Breast epithelium (tissue), 4 donors: ENCODE measurements around the gene WWOX. TPM values are rescaled to one million over a fixed set of nuclear protein-coding genes. Genes with fewer than 3 reads are reported as not detected.

Experiments used
- DNase-seq, 2 donors: peaks; one replicate each; pipeline ENCODE4 v3.0.0-alpha.2; 2019; ENCODE audit warnings: low spot score in 2 of 2
- H3K27ac ChIP-seq, 2 donors: fragments of 200-600 bp; sonication (generic) in 1 of 2; one replicate each; pipeline ENCODE4 v1.5.1; 2016 to 2019; ENCODE audit warnings: mild to moderate bottlenecking in 1 of 2
- H3K27me3 ChIP-seq, 2 donors: fragments of 200-600 bp; sonication (generic) in 1 of 2; one replicate each; pipeline versions ENCODE4 v1.5.1 to v1.6.0; 2017 to 2019; ENCODE audit warnings: control low read depth in 1 of 2, mild to moderate bottlenecking in 1 of 2
- H3K36me3 ChIP-seq: fragments of 200-600 bp; one replicate; pipeline ENCODE4 v1.5.1; 2019
- H3K4me1 ChIP-seq, 2 donors: fragments of 200-600 bp; sonication (generic); one replicate each; pipeline ENCODE4 v1.5.1; 2016 to 2019; ENCODE audit warnings: control low read depth in 1 of 2
- H3K4me3 ChIP-seq, 3 donors: fragments of 200-600 bp; sonication (generic); 1 replicate in 2 of 3; 2 replicates in 1 of 3; pipeline ENCODE4 v1.5.1; 2016 to 2019; ENCODE audit warnings: mild to moderate bottlenecking in 3 of 3, moderate library complexity in 2 of 3
- H3K9me3 ChIP-seq, 2 donors: fragments of 200-600 bp; sonication (generic) in 1 of 2; one replicate each; pipeline ENCODE4 v1.5.1; 2016 to 2019; ENCODE audit warnings: control low read depth in 1 of 2
- CTCF ChIP-seq, 3 donors: fragments of 450-650 bp; IDR thresholded peaks; one replicate each; pipeline ENCODE4 v1.5.1; 2016 to 2017; ENCODE audit warnings: antibody characterized with exemption in 3 of 3, mild to moderate bottlenecking in 3 of 3, moderate library complexity in 3 of 3
- POLR2A ChIP-seq: fragments of 450-650 bp; IDR thresholded peaks from one replicate; pipeline ENCODE4 v1.6.1; 2016; ENCODE audit warnings: antibody characterized with exemption, mild to moderate bottlenecking, moderate library complexity
- POLR2AphosphoS5 ChIP-seq, 3 donors: sonication (generic); formaldehyde crosslinking; IDR thresholded peaks; one replicate each; pipeline ENCODE4 v1.6.1; 2017; ENCODE audit warnings: antibody characterized with exemption in 3 of 3
- intact Hi-C: fragments of 100-400 bp; cut with DNase I; formaldehyde crosslinking; loops from one replicate; pipeline ENCODE4 v1.15.1; 2023; ENCODE audit warnings: low total_unique reads
- total RNA-seq, 3 donors: library from RNA; depleted of rRNA; stranded (reverse); fragments of >200 nt; gene quantifications; one replicate each; pipeline ENCODE4 v1.1.0, GENCODE V29; 2016

WWOX gene
- total RNA-seq, 3 donors from 2014 or later: 42.9 to 73.6 (median 43.4) TPM

GRCh38 chr16:78805556-78805955 is 706.1 kb downstream of the WWOX start:
- Histone ChIP-seq H3K4me3 (no peak overlapping the region), H3K36me3 (no peaks in the 10 kb centered on the region), H3K9me3 (peaks cover 0 to 4% of the 10 kb centered on the region in 2 donors), H3K27me3 (no peaks in the 10 kb centered on the region), H3K4me1 (no peaks in the 10 kb centered on the region), H3K27ac (no peak overlapping the region)
- no peak for TF ChIP-seq POLR2A
- no peak for TF ChIP-seq POLR2AphosphoS5 (IDR thresholded peaks at IDR 0.05)
- TF ChIP-seq CTCF (IDR thresholded peaks at IDR 0.05): no peak
- intact Hi-C loops: no loop called here
- no peak for DNase-seq

GRCh38 chr16:78811247-78811646 is 711.8 kb downstream of the WWOX start:
- H3K27ac ChIP-seq: no peak overlapping the region
- no peaks in the 10 kb centered on the region for H3K36me3 ChIP-seq
- TF ChIP-seq CTCF (IDR thresholded peaks at IDR 0.05) (no peak), POLR2AphosphoS5 (IDR thresholded peaks at IDR 0.05) (no peak), POLR2A (no peak)
- intact Hi-C loops: no loop called here
- no peak for DNase-seq
- H3K4me3 ChIP-seq: no peak overlapping the region
- no peaks in the 10 kb centered on the region for H3K4me1 ChIP-seq
- H3K27me3 ChIP-seq: no peaks in the 10 kb centered on the region
- peaks cover 0 to 4% of the 10 kb centered on the region in 2 donors for H3K9me3 ChIP-seq

GRCh38 chr16:78812582-78812981 is 713.1 kb downstream of the WWOX start:
- no peak for DNase-seq
- Histone ChIP-seq H3K27ac (no peak overlapping the region), H3K4me3 (no peak overlapping the region), H3K27me3 (no peaks in the 10 kb centered on the region), H3K36me3 (no peaks in the 10 kb centered on the region), H3K9me3 (no peaks in the 10 kb centered on the region), H3K4me1 (peaks cover 0 to 4% of the 10 kb centered on the region in 2 donors)
- TF ChIP-seq POLR2AphosphoS5 (IDR thresholded peaks at IDR 0.05) (no peak), CTCF (IDR thresholded peaks at IDR 0.05) (no peak), POLR2A (no peak)
- intact Hi-C loops: no loop called here

GRCh38 chr16:78813661-78814311 is 714.3 kb downstream of the WWOX start:
- H3K27ac ChIP-seq: no peak overlapping the region
- intact Hi-C loops: no loop called here
- H3K4me1 ChIP-seq: peaks cover 0 to 10% of the 10 kb centered on the region in 2 donors
- H3K36me3 ChIP-seq: no peaks in the 10 kb centered on the region
- H3K27me3 ChIP-seq: no peaks in the 10 kb centered on the region
- no peak for TF ChIP-seq CTCF (IDR thresholded peaks at IDR 0.05)
- TF ChIP-seq POLR2A: no peak
- no peak for TF ChIP-seq POLR2AphosphoS5 (IDR thresholded peaks at IDR 0.05)
- DNase-seq: no peak
- H3K4me3 ChIP-seq: no peak overlapping the region
- H3K9me3 ChIP-seq: no peaks in the 10 kb centered on the region

GRCh38 chr16:78815713-78816112 is 716.3 kb downstream of the WWOX start:
- intact Hi-C loops: no loop called here

More at GRCh38 chr16:78815713-78816112, 716.3 kb downstream of the WWOX start:
- Histone ChIP-seq H3K4me1 (peaks cover 0 to 10% of the 10 kb centered on the region in 2 donors), H3K36me3 (no peaks in the 10 kb centered on the region), H3K27ac (peak overlapping the region; percentile 60 to 62), H3K27me3 (no peaks in the 10 kb centered on the region), H3K9me3 (no peaks in the 10 kb centered on the region), H3K4me3 (no peak overlapping the region)
- TF ChIP-seq CTCF (IDR thresholded peaks at IDR 0.05): no peak
- TF ChIP-seq POLR2AphosphoS5 (IDR thresholded peaks at IDR 0.05): peak in 1 of 3 donors; percentile 64
- no peak for DNase-seq
